Activated CD4-positive, alpha-beta memory T cell treated with anti-CD3 and anti-CD28 coated beads for 36 hours (primary cell): ENCODE data around the gene GTPBP10. TPM values are rescaled to one million over a fixed set of nuclear protein-coding genes. Genes with fewer than 3 reads are reported as not detected.
"Not testable (repeated sequence)": the region's sequence is repeated elsewhere in the genome, so short reads cannot be mapped to it uniquely, and the experiment has no call there.

Source experiments
- CTCF ChIA-PET: fragments of 350-600 bp; sonication (Branson Sonifier 250); formaldehyde crosslinking; loops from one replicate; lab custom pipeline; 2021; ENCODE audit warnings: antibody characterized with exemption, inconsistent platforms; lab: Charles Lee
- POLR2A ChIA-PET: fragments of 350-600 bp; sonication (Branson Sonifier 250); formaldehyde crosslinking; loops from one replicate; lab custom pipeline; 2021; ENCODE audit warnings: antibody characterized with exemption; lab: Charles Lee
- DNase-seq: peaks from one replicate; pipeline ENCODE4 v3.0.0-alpha.2; 2020
- H3K27ac Mint-ChIP-seq: one replicate; pipeline ENCODE4 v1.8.0; 2021; ENCODE audit warnings: mixed read lengths
- H3K27me3 Mint-ChIP-seq: one replicate; pipeline ENCODE4 v1.8.0; 2021; ENCODE audit warnings: mixed read lengths
- H3K36me3 Mint-ChIP-seq: one replicate; pipeline ENCODE4 v1.8.0; 2021; ENCODE audit warnings: mixed read lengths
- H3K4me1 Mint-ChIP-seq: one replicate; pipeline ENCODE4 v1.8.0; 2021; ENCODE audit warnings: low read depth, mixed read lengths
- H3K4me3 Mint-ChIP-seq: one replicate; pipeline ENCODE4 v1.8.0; 2021; ENCODE audit warnings: mild to moderate bottlenecking, mixed read lengths
- H3K9me3 Mint-ChIP-seq: one replicate; pipeline ENCODE4 v1.8.0; 2021; ENCODE audit warnings: mixed read lengths
- intact Hi-C: fragments of 100-400 bp; cut with micrococcal nuclease; formaldehyde crosslinking; loops from one replicate; pipeline ENCODE4 v1.15.1; 2023
- total RNA-seq, 2 experiments: library from RNA; stranded (reverse); gene quantifications; one replicate each; pipeline ENCODE4 v1.2.3, GENCODE V29; 2021

Gene GTPBP10
- total RNA-seq, 2 experiments from 2014 or later = 32.9 to 33.2 TPM

DNA sequence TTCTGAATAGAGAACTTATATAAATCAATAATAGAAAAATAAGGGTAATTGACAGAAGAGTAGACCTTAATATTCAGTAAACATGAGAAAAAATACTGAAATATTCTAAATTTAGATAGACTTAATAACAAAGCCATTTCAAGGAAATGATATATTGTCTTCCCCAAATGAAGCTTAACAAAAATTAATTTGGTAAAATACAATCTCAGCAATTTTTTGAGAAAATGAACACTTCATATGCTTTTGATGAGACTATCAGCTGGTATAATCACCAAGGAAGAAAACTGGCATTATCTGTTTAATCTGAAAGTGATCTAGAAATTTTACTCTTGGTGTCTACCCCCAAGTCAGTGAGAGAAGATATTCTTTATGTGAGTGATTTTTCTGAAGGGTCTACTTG, 23.7 kb upstream of the GTPBP10 start:
- DNase-seq = no peak
- peaks cover 11% of the 10 kb centered on the region for H3K4me1 Mint-ChIP-seq
- intact Hi-C loops = no loop called here
- H3K9me3 Mint-ChIP-seq = no peaks in the 10 kb centered on the region
- no peak overlapping the region for H3K4me3 Mint-ChIP-seq
- H3K36me3 Mint-ChIP-seq = no peaks in the 10 kb centered on the region
- ChIA-PET CTCF (interaction anchor here (2.3 kb wide), 1 partner anchor 23 kb away, joined by 6 read pairs; no protein-coding TSS in a partner anchor), POLR2A (no interaction called here)
- peaks cover 36% of the 10 kb centered on the region for H3K27me3 Mint-ChIP-seq
- H3K27ac Mint-ChIP-seq = no peak overlapping the region

DNA sequence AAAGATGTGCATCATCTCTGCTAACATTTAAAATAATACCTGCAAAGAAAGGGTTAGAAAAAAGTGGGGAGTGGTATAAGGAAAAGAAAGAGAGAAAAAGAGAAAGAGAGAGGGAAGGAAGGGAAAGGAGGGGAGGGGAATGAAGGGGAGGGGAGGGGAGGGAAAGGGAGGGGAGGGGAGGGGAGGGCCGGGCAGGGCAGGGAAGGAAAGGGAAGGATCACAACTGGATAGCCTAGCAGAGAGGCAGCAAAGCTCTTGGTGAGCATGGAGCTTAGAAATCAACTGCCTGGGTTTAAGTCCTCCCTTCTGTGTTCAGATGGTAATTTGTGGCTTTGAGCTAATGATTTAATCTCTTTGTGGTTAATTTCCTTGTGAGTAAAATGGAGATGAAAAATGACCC, 20.0 kb upstream of the GTPBP10 start:
- H3K27me3 Mint-ChIP-seq = peaks cover 23% of the 10 kb centered on the region
- H3K4me3 Mint-ChIP-seq = no peak overlapping the region
- peaks cover 2% of the 10 kb centered on the region for H3K4me1 Mint-ChIP-seq
- intact Hi-C loops = no loop called here
- CTCF ChIA-PET = interaction anchor here (1.1 kb wide), 1 partner anchor 19 kb away, joined by 3 read pairs; the partner anchor contains the start of gene GTPBP10
- no peak overlapping the region for H3K27ac Mint-ChIP-seq
- H3K36me3 Mint-ChIP-seq = no peaks in the 10 kb centered on the region
- DNase-seq = no peak
- POLR2A ChIA-PET = no interaction called here
- H3K9me3 Mint-ChIP-seq = no peaks in the 10 kb centered on the region

DNA sequence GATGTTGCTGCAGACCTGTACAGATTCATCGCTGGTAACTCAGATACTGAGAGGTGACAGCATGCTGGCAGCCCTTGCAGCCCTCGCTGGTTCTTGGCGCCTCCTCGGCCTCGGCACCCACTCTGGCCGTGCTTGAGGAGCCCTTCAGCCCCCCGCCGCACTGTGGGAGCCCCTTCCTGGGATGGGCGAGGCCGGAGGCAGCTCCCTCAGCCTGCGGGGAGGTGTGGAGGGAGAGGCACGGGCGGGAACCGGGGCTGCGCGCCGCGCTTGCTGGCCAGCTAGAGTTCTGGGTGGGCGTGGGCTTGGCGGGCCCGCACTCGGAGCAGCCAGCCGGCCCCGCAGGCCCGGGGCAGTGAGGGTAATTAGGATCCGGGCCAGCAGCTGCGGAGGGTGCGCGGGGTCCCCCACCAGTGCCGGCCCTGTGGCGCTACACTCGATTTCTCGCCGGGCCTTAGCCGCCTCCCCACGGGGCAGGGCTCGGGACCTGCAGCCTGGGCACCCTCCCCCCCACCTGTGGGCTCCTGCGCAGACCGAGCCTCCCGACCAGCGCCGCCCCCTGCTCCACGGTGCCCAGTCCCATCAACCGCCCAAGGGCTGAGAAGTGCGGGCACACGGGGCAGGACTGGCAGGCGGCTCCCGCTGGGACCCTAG, 12.2 kb upstream of the GTPBP10 start:
- no peak overlapping the region for H3K27ac Mint-ChIP-seq
- H3K4me1 Mint-ChIP-seq = no peaks in the 10 kb centered on the region
- H3K4me3 Mint-ChIP-seq = no peak overlapping the region
- peaks cover 3% of the 10 kb centered on the region for H3K9me3 Mint-ChIP-seq
- intact Hi-C loops = no loop called here
- no peaks in the 10 kb centered on the region for H3K36me3 Mint-ChIP-seq
- ChIA-PET CTCF (interaction anchor here (1.0 kb wide), 1 partner anchor 23 kb away, joined by 3 read pairs; no protein-coding TSS in a partner anchor), POLR2A (no interaction called here)
- DNase-seq = no peak
- peaks cover 8% of the 10 kb centered on the region for H3K27me3 Mint-ChIP-seq

DNA sequence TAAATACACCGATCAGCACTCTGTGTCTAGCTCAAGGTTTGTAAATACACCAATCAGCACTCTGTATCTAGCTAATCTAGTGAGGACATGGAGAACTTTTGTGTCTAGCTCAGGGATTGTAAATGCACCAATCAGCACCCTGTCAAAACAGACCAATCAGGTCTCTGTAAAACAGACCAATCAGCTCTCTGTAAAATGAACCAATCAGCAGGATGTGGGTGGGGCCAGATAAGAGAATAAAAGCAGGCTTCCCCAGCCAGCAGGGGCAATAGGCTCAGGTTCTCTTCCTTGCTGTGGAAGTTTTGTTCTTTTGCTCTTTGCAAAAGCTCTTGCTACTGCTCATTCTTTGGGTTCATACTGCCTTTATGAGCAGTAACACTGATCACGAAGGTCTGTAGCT, 11.6 kb upstream of the GTPBP10 start:
- H3K4me3 Mint-ChIP-seq, H3K27ac Mint-ChIP-seq, H3K9me3 Mint-ChIP-seq, H3K27me3 Mint-ChIP-seq, intact Hi-C loops, H3K4me1 Mint-ChIP-seq, POLR2A ChIA-PET, DNase-seq, H3K36me3 Mint-ChIP-seq: not testable (repeated sequence)
- CTCF ChIA-PET = interaction anchor here (1.0 kb wide), 1 partner anchor 24 kb away, joined by 3 read pairs; no protein-coding TSS in a partner anchor

DNA sequence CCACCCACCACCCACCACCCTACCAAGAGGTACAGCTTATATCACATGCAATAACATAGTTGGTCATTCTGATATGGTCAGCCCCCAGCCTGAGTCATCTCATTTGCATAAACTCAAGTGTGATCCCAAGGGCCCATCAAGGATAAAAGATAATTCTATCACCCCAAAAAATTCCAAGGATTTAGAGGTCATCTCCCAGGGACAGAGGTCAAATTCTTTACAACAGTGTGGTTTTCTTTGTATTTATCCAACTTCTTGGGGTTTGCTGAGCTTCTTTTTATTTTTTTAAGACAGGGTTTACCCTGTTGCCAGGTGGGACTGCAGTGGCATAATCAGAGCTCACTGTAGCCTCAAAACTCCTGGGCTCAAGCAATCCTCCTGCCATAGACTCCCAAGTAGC, 9.4 kb upstream of the GTPBP10 start:
- no peaks in the 10 kb centered on the region for H3K4me1 Mint-ChIP-seq
- H3K36me3 Mint-ChIP-seq = no peaks in the 10 kb centered on the region
- intact Hi-C loops = no loop called here
- H3K9me3 Mint-ChIP-seq = peaks cover 3% of the 10 kb centered on the region
- no peak overlapping the region for H3K4me3 Mint-ChIP-seq
- ChIA-PET CTCF (interaction anchor here (1.3 kb wide), 1 partner anchor 9 kb away, joined by 5 read pairs; the partner anchor contains the start of gene GTPBP10), POLR2A (interaction anchor here (0.6 to 1.5 kb wide), 2 partner anchors 9 to 15 kb away, joined by 3 to 4 read pairs; no protein-coding TSS in a partner anchor)
- H3K27me3 Mint-ChIP-seq = peaks cover 3% of the 10 kb centered on the region
- no peak for DNase-seq
- no peak overlapping the region for H3K27ac Mint-ChIP-seq

DNA sequence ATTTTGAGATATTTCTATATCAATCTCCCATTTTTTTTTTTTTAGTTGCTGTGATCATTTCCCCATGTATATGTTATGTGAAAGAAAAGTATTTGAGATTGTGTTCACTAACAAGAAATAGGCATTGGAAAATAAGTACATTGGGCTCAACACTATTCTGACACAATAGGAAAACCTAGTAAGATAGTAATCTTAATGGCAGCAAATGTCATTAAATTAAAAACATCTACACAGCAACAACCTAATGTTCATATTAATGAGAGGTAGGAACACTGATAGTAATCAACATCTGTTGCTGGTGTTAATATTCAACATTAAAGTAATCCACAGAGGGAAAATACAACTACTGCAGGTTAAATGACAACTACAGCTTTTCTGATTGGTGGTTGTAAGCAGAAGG, 1.5 kb upstream of the GTPBP10 start:
- H3K4me1 Mint-ChIP-seq = peaks cover 31% of the 10 kb centered on the region
- H3K9me3 Mint-ChIP-seq = no peaks in the 10 kb centered on the region
- H3K27me3 Mint-ChIP-seq = no peaks in the 10 kb centered on the region
- intact Hi-C loops = loop anchor here (5.0 to 10.0 kb wide), 2 partner anchors 193 to 1340 kb away; partner anchors contain the start of gene STEAP1
- DNase-seq = no peak
- ChIA-PET POLR2A (interaction anchor here (1.2 kb wide), 1 partner anchor 59 kb away, joined by 4 read pairs; the partner anchor contains the start of gene CLDN12), CTCF (interaction anchor here (1.2 to 1.7 kb wide), 4 partner anchors 11 to 191 kb away, joined by 3 to 8 read pairs (median 5); partner anchors contain the start of genes STEAP1 and STEAP2)
- peak overlapping the region; percentile 93 for H3K27ac Mint-ChIP-seq
- H3K36me3 Mint-ChIP-seq = peaks cover 12% of the 10 kb centered on the region
- no peak overlapping the region for H3K4me3 Mint-ChIP-seq

DNA sequence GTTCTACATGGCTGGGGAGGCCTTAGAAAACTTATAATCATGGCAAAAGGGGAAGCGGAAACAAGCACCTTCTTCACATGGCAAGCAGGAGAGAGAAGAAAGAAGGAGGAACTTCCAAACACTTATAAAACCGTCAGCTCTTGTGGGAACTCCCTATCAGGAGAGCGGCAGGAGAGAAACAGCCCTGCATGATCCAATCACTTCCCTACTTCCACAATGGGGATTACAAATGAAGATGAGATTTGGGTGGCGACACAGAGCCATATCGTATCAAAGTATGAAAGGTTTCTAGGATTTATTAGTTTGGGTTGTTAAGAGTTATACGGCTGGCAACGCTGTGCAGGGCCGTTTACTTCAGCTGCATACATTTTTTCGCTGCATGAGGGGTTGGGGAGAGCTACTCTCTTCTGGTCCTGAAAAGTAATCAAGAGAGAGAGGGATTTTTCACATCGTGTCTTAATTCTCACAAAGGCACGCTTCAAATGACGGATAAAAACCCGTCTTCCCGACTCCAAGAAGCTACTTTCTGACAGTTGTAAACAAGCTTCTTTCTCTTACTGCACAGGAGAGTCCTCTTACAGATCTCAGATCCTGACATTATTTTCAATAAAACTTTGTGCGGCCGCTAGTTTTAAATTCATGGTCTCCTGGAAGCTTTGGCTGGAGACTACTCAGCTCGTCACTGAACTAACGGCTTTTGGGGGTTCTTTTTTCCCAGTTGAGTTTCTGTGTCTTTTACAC, 751 bp upstream of the GTPBP10 start:
- H3K9me3 Mint-ChIP-seq = no peaks in the 10 kb centered on the region
- peak overlapping the region; percentile 93 for H3K27ac Mint-ChIP-seq
- CTCF ChIA-PET = interaction anchor here (0.7 to 1.7 kb wide), 13 partner anchors 9 to 213 kb away, joined by 3 to 9 read pairs (median 3); partner anchors contain the start of genes FAM237B, STEAP1 and STEAP2
- no peak for DNase-seq
- H3K4me3 Mint-ChIP-seq = peak overlapping the region; percentile 94
- POLR2A ChIA-PET = interaction anchor here (0.6 to 1.2 kb wide), 3 partner anchors 9 to 58 kb away, joined by 3 to 4 read pairs (median 4); partner anchors contain the start of gene CLDN12
- H3K27me3 Mint-ChIP-seq = no peaks in the 10 kb centered on the region
- peaks cover 37% of the 10 kb centered on the region for H3K4me1 Mint-ChIP-seq
- intact Hi-C loops = loop anchor here (1.0 to 10.0 kb wide), 5 partner anchors 58 to 1341 kb away; partner anchors contain the start of genes CFAP69, CLDN12 and STEAP1
- peaks cover 15% of the 10 kb centered on the region for H3K36me3 Mint-ChIP-seq

DNA sequence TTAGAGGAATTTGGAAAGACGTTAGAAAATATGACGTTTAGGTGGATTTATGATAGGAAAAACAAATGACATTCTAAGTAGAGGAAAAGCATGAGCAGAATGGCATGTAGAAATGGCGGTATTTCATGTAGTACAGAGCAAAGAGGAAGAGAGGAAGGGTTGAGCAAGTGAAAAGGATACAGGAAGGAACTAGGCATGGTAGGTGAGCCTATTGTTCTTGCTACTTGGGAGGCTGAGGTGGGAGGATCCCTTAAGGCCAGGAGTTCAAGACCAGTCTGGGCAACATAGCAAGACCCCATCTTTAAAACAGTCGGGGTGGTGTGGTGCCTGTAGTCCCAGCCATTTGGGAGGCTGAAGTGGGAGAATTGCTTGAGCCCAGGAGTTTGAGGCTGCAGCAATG, 1.2 kb downstream of the GTPBP10 start:
- intact Hi-C loops = loop anchor here (5.0 to 10.0 kb wide), 2 partner anchors 195 to 1343 kb away; partner anchors contain the start of gene STEAP1
- Mint-ChIP-seq H3K27ac (peak overlapping the region; percentile 93), H3K9me3 (no peaks in the 10 kb centered on the region), H3K4me3 (peak overlapping the region; percentile 94), H3K4me1 (peaks cover 42% of the 10 kb centered on the region), H3K36me3 (peaks cover 17% of the 10 kb centered on the region), H3K27me3 (no peaks in the 10 kb centered on the region)
- DNase-seq = no peak
- CTCF ChIA-PET = interaction anchor here (1.0 kb wide), 1 partner anchor 56 kb away, joined by 3 read pairs; the partner anchor contains the start of gene CLDN12
- POLR2A ChIA-PET = no interaction called here

DNA sequence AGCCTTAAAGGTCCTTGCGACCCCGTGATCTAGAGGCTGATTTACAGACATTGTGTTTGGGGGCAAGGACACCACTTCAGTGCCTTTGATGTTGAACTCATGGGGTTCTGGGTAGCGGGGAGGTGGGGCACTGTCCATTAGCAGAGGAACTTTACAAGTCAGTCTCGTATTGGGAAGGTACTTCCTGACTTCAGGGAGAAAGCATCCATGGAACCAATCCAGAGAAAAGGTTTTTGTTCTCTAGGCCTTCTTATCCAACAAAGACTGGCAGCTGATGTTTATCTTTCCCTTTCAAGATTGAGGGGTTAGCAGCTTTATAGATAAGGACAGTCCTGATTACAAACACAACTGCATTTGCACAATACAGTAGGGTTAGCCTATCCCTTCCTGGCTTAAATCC, 2.8 kb downstream of the GTPBP10 start:
- ChIA-PET POLR2A (no interaction called here), CTCF (no interaction called here)
- Mint-ChIP-seq H3K27me3 (no peaks in the 10 kb centered on the region), H3K9me3 (no peaks in the 10 kb centered on the region), H3K36me3 (peaks cover 20% of the 10 kb centered on the region), H3K4me1 (peaks cover 44% of the 10 kb centered on the region), H3K27ac (no peak overlapping the region), H3K4me3 (no peak overlapping the region)
- no peak for DNase-seq
- intact Hi-C loops = loop anchor here (5.0 to 10.0 kb wide), 2 partner anchors 197 to 1345 kb away; partner anchors contain the start of gene STEAP1

DNA sequence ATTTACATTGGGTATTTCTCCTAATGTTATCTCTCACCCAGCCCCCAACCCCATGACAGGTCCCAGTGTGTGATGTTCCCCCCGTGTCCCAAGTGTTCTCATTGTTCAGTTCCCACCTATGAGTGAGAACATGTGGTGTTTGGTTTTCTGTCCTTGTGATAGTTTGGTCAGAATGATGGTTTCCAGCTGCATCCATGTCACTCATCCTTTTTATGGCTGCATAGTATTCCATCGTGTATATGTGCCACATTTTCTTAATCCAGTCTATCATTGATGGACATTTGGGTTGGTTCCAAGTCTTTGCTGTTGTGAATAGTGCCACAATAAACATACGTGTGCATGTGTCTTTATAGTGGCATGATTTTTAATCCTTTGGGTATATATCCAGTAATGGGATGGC, 3.5 kb downstream of the GTPBP10 start:
- CTCF ChIA-PET, DNase-seq, H3K4me3 Mint-ChIP-seq, H3K9me3 Mint-ChIP-seq, H3K27ac Mint-ChIP-seq, POLR2A ChIA-PET, H3K27me3 Mint-ChIP-seq, intact Hi-C loops: not testable (repeated sequence)
- H3K36me3 Mint-ChIP-seq = peaks cover 22% of the 10 kb centered on the region
- peaks cover 43% of the 10 kb centered on the region for H3K4me1 Mint-ChIP-seq

DNA sequence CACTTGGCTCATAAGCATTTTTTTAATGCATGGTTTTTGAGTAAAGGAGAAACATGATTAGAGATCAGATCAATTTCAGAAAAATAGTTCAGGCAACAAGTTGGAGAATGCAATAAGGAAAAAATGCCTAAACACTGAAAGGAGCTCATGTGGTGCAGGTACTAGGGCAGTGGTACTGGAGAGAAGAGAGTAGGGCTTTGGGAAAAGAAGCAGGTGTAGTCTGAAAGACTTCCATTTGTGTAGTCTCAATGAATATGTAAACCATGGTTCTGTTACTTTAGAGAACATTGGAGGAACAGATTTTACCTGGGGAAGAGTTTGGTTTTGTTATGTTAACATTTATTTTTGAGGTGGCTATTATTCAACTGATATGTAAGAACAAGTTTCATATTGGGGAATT, 5.5 kb downstream of the GTPBP10 start:
- POLR2A ChIA-PET = interaction anchor here (1.0 kb wide), 1 partner anchor 16 kb away, joined by 4 read pairs; no protein-coding TSS in a partner anchor

More for the DNA sequence above, 5.5 kb downstream of the GTPBP10 start:
- DNase-seq = no peak
- H3K4me3 Mint-ChIP-seq = no peak overlapping the region
- H3K36me3 Mint-ChIP-seq = peaks cover 38% of the 10 kb centered on the region
- no peaks in the 10 kb centered on the region for H3K27me3 Mint-ChIP-seq
- CTCF ChIA-PET = interaction anchor here (0.9 kb wide), 1 partner anchor 17 kb away, joined by 3 read pairs; no protein-coding TSS in a partner anchor
- H3K9me3 Mint-ChIP-seq = peaks cover 5% of the 10 kb centered on the region
- H3K27ac Mint-ChIP-seq = no peak overlapping the region
- intact Hi-C loops = no loop called here
- H3K4me1 Mint-ChIP-seq = peaks cover 34% of the 10 kb centered on the region
